HG03159 (cell line): Measurements from ENCODE around the gene GNA12.

Experiments
- ATAC-seq: cut with Tn5 transposase; IDR thresholded peaks from one replicate; pipeline ENCODE4 v1.9.1; 2021; ENCODE audit warnings: mild to moderate bottlenecking, moderate library complexity; ENCODE audit not compliant: unreplicated experiment

GNA12 gene

DNA sequence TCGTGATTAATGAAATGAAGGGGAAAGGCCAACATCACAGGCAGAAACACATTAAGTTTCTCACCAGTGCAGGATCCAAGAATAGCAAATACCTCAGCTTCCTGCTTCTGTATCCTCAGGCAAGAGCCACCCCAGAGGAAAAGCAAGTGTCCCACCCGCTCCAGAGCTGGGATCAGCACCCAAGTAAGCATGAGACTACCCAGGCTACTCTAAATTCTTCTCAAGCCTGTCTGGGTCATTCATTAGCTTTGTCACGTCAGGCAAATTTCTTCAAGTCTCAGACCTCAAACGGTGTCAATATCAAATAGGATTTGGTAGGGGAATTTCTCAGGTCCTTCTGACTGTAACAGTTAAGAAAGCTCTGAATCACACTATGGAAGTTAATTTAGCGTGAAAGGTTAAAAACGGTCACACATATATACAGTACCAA lies 59.0 kb downstream of the GNA12 start:
- peak; percentile 84 for ATAC-seq

DNA sequence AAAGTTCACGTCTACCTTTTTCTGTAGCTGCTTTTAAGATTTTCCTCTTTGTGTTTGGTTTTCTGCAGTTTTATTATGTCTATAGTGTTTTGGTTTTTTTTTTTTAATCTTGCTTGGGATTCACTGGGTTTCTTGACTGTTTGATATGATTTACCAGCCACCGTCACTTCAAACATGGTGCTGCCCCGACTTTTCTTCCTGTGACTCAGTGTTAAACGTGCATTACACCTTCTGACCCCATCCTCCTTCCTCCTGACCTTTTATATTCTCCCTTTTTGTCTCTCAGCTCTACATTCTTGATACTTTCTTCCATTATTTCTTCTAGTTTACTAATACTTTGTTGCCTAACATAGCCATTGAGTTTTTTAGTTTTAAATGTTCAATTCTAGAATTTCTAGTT lies 61.5 kb downstream of the GNA12 start:
- ATAC-seq = no peak

DNA sequence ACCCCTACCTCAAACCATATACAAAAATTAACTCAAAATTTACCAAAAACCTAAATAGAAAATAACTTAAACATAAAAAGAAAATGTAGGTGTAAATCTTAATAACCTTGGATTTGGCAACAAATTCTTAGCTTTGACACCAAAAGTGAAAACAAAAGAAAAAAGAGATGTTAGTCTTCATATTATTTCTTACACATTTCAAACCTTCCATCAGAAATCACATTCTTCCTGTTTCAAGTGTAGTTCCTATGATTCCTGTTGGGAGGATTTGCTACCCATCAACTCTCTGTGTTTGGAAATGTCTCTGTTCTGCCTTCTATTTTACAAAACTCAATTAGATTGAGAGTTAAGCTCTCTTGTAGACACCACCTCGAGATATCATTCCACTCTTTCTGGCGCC lies 62.0 kb downstream of the GNA12 start:
- no peak for ATAC-seq

DNA sequence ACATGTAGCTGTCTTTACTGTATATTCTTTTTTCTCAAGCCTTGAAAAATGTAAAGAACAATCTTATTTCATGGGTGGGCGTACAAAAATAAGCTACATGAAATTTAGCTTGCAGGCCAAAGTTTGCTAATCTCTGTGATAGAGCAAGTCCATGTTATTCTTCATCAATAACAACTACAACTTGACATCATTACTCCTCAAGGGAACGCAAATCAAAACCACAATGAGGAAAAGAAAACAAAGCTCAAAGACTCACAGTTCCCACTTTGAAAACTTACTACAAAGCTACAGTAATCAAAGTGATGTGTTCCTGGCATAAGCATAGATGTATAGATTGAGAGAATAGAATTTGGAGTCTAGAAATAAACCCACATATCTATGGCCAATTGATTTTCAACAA lies 62.5 kb downstream of the GNA12 start:
- ATAC-seq = no peak

DNA sequence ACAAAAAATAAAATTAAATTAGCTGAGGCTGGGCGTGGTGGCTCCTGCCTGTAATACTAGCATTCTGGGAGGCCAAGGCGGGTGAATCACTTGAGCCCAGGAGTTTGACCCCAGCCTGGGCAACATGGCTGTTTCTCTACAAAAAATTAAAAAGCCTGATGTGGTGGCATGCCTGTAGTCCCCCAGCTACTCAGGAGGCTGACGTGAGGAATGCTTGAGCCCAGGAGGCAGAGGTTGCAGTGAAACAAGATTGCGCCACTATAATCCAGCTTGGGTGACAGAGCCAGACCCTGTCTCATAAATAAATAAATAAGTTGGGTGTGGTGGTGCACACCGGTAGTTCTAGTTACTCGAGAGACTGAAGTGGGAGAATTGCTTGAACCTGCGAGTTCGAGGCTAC lies 65.1 kb downstream of the GNA12 start:
- ATAC-seq = no peak

DNA sequence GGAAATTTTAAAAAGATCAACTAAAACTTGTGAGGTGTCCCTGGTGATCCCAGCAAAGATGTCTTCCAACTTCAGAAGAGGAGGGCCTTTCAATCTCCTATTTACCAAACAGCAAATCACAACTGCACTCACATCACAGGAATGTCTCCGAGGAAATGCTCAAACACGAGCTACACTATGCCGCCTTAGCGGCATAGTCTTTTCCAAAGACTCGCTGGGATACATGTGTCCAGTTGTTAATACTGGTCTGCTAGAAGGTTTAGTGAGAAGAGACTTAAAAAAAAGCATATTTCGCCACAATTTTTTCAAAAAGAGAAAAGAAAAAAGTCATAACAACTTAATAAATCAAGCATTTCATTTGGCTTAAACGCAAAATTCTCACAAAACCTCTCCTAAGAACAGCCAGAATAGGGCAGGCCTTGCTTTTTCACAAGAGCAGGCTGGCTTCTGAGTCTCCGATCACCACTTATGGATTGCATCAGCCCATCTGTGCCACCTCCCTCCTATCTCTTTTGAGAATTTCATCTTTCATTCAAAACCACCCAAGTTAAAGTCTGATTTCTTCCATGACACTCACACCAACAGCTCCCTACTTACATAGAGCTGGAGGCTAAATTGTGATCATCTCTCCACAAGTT lies 66.1 kb downstream of the GNA12 start:
- no peak for ATAC-seq

DNA sequence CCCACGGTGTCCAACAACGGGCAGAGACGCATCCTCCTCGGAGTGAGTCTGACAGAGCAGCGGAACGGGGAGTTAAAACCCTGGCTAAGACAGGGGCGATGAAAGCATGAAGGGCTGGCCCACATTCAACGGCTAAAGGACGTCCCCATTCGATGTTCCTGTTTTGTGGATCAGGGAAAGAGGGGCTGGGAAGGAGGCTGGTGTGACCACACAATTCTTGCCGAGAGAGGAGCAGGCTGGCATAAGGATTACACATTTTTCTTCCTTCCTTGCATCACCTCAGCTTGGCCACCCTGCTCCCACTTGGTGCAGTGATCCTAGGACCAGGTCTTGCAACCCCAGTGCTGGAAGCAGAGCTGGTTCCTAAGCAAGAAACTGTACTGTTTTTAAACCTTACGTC lies 67.7 kb downstream of the GNA12 start:
- ATAC-seq = no peak

DNA sequence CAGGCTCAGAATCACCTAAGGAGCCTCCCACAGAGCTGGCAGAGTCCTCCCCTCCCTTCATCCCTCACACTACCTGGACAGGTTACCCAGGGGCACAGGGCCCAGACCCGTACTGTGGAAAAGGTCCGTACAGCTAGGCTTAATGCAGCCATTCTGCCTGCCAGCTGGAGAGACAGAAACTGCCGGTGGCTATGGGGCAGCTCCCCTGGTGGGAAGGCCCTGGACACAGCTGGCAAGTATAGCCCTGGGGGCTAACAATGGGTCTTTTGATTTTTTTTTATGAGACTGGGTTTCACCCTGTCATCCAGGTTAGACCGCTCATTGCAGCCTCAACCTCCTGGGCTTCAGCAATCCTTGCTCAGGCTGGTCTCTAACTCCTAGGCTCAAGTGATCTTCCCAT lies 68.3 kb downstream of the GNA12 start:
- ATAC-seq = no peak

DNA sequence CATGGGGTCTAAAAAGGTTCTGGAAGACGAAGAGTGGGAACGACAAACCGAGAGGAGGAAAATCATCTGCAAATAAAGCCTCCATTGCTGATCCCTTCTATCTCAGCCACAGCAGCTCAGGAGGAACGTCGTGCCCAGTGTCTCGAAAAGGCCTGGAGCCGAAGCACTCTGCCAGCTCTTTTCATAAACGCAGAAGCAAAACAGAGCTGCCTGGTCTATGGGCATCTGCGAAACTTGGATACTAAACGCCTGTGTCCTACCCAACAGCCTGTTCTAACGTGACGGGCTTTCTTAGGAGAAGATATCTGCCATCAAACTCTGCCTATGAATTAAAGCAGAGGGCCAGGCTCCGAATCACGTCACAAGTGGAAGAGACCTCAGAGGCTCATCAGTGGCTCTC lies 68.7 kb downstream of the GNA12 start:
- no peak for ATAC-seq

DNA sequence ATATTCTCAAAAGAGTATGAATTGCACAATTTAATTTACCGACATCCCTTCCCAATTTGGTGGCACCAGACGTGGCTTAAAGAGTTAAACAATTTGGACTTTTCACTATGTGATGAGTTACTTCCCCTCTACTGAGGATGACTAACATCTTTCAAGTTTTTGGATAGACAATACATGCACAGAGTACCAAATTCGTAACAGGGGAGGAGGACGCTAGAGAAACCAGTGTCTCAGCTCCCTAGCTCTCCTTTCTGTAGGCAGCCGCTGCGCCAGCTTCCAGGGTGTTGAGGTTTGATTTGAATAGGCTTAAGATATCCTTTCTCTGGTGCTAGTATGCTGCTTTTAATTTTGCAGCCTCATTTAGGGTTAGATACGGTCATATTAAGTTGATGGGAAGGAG lies 69.2 kb downstream of the GNA12 start:
- no peak for ATAC-seq

DNA sequence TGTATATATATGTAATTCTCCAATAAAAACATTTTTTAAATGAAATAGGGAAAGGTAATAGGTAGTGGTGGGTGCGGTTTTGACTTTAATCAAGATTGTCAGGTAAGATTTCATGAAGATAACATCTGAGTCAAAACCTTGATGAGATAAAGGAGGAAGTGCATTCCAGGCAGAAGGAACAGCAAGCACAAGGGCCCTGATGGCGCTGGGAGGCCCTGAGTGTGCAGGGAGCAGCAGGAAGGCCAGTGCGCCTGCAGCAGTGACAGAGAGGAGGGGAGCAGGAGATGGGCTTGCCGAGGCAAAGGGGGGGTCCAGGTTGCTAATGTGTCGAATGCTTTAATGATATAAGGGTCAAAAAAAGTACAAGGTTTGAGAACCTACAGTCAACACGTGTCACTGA lies 69.8 kb downstream of the GNA12 start:
- ATAC-seq = no peak

DNA sequence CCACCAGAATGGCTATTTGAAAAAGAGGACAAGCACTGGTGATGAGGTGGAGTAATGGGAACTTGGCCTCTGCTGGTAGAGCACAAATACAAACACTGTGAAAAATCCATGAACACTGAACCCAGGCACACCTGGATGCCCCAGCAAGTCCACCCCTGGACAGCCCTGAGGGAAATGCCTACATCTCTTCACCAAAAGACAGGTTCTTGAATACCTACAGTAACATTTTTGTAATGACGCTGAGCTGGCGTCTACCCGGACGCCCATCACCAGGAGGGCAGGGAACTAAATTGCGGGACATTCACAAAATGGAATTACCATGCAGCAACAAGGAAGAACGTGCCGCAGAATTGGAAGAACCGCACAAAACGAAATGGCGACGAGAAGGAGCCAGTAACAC lies 70.5 kb downstream of the GNA12 start:
- ATAC-seq = no peak

DNA sequence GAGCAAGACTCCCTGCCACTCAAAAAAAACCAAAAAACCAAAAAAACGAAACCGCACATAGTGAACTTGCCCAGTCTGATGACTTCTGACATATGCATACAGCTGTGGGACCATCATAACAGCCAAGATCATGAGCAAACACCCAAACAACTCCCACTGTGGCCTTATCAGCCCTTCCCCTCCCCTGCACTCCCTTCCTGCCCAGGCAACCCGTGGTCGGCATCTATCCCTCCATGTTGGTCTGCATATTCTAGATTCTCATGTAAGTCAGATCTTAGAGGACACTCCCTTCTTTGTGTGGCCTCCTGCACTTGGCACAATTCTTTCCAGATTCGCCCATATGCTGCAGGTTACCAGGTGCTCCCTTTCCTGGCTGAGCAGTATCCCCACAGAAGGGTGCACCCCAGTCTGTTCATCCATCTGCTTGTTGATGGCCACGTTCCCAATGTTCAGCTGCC lies 72.8 kb downstream of the GNA12 start:
- no peak for ATAC-seq

DNA sequence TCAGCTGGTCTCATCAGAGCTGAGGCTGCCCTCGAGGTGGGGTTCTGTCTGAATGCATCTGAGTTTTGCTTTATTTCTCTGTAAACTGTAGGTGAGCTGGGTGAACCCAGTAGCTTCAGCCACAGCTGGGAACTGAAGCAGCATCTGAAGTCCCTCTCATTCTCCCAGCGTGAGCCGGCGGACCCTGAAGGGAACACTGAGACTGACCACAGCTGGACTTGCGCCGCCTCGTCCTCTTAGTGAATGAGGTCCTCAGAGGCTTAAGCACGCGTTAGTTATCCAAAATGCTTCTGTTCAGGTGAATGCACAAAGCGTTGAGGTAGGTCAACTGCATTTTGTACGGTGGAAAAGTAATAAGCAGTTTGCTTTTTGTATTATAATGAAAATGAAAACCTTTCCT lies 79.5 kb downstream of the GNA12 start:
- ATAC-seq = no peak

DNA sequence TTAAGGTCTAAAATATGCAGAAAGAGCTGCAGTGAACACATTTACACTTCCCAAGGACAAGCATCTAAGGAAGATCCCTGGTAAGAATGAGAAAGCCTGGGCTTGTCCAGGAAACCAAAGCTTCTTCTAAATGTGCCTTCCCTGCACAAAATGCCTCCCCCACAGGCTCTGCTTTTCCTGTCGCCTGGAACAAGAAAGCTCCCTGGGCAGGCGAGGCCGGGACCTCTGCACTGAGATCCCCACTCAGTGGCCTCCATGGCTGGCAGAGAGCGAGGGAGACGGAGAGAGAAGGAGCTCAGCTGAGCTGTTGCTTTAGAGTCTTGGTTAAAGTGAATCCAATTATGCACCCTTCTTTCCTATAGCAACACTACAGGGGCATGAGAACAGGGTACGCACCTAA lies 80.5 kb downstream of the GNA12 start:
- no peak for ATAC-seq

DNA sequence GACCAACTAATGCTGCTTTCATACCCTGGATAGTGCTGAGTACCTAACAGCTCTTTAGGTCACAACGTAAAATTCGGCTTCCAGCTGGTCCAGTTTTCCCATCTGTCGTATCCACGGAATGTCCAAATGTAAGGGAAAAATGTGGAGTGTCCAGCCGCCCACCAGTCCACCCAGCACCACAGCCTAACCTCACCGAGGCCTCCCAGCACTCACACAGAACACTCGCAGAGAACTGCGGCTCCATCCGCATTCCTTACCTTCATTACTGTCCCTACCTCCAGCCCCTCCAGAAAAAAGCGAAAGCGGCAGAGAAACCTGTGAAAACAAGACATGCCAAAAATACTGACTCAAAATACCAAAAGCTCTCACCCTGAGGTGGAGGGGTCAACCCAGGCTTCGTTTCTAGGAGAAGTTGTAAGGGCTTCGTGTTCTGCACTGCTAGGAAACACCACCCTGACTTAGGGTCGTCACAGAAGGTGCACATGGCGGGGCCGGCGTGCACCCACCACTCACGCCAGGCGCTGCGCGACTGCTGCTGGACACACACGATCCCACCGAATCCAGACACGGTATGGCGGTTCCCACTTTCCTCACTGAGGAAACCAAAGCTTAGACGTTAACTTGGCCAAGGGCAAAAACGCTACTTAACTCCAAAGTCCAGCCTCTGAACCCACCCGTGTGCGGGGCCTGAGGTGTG lies 82.2 kb downstream of the GNA12 start:
- no peak for ATAC-seq

DNA sequence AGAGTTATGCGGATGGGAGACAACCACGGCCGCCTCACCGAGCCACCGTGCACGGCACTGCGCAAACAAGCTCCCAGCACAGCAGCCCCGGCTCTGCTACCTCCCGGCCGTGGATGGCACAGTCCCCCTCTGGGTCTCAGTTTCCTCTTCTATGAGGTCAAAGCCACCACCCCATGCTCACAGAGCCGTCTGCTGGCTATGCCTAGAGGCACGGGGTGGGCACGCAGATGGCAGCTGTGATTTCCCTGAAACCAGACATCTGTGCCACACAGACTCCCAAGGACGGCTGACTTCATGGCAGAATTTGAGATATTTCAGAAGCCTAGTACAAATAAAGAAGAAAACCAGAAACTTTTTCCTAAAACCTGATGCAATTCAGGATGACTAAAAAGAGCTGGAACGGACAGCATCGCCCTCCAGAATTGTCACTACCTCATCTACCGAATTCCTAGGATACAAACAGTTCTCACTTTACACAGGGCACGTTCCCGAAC lies 82.9 kb downstream of the GNA12 start:
- ATAC-seq = no peak

DNA sequence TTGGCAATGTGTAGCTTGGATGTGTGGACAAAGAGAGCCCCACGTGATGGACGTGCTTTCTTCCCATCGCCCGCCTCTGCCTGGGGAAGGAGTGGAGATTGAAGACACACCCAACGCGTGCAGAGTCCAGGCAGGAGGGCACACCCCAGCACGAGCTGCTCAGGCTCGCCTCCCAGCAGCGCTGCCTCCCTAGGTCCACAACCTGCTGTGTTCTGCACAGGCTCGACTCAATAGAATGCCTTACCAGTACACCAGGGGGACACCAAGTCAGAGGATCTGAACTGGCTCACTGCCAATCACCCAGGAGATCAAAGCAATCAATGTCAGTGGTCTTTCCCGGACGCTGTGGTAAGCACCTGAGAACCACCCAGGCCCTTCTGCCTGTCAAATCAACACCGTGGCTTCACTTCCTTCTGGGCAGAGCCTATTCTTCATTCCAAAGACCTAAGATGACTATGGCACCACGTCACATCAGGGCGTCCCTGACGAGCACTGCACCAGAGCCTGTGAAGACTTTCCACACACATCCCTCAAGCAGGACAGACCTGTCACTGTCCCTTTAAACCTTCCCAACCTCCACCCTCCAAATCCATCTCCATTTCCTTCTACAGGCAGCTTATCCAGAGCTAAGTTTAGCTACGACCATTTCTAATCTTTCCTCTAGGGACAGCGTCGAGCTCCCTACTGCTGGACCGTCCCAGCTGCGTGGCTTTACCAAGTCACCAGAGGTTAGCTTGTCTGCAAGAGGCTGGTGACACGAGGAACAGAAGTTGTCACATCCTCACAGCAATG lies 83.8 kb downstream of the GNA12 start:
- ATAC-seq = no peak

DNA sequence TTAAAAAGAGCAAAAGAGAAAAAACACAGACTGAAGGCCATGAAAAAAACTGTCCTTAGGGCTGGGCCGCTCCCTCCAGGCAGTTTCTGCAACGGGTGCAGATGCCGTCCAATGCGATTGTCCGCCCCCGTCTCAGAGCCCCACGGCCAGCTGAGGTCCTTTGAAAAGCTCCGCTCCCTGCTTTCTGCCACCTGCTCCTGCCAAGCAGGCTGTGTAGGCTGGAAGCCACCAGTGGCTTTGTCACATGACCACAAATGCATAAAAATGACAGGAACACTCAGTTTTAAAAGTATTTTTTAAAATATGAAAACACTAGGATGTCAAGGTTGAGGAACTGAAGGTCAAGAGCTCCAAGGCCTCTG lies 84.4 kb downstream of the GNA12 start:
- no peak for ATAC-seq

DNA sequence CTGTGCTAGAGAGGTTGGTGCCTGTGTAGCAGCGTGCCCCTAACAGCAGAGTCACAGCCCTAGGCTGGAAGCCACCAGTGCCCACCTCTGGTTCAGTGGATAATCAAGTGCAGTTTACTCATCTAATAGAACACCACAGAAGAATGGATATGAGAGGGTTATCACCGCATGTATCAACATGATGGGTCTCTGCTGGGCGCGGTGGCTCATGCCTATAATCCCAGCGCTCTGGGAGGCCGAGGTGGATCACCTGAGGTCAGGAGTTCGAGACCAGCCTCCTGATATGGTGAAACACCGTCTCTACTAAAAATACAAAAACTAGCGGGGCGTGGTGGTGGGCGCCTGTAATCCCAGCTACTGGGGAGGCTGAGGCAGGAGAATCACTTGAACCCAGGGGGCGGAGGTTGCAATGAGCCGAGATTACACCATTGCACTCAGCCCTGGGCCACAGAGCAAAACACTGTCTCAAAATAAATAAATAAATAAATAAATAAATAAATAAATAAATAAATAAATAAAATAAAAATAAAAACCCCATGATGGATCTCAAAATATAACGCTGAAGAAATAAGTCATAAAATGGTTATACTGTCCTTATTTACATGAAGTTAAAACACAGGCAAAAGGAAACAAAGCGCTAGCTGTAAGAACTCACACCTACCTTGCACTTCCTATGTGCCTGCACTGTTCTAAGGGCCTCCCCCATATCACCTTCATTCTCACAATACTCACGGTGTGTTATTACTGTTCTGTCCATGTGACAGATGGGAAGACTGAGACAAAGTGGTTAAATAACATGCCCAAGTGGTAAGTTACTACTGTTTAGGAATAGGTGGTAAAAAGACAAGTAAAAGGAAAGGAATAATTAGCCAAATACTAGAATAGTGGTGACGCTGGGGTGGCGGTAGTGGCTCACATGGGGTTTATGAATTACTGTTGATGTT lies 85.2 kb downstream of the GNA12 start:
- no peak for ATAC-seq
